Heart right ventricle (tissue), 16 donors: Measurements from ENCODE around the gene DIP2C. TPM values are rescaled to one million over a fixed set of nuclear protein-coding genes. Genes with fewer than 3 reads are reported as not detected.
A peak's percentile ranks its signal among the peaks of the same experiment; 100 is the strongest.
"Not testable (repeated sequence)": the region's sequence is repeated elsewhere in the genome, so short reads cannot be mapped to it uniquely, and the experiment has no call there.

Experiments
- ATAC-seq, 8 donors: fragments of 200-7000 bp; cut with Tn5 transposase; one replicate each; pipeline ENCODE4 v1.9.1; 2020; ENCODE audit warnings: mild to moderate bottlenecking in 8 of 8, moderate library complexity in 8 of 8, moderate number of reproducible peaks in 1 of 8
- DNase-seq, 2 donors: peaks; one replicate each; pipeline ENCODE4 v3.0.0-alpha.2; 2020
- H3K27ac ChIP-seq, 10 donors: fragments of 200-600 bp; sonication (generic) in 2 of 10; one replicate each; pipeline versions ENCODE4 v1.5.0 to v1.8.0; 2020 to 2022; ENCODE audit warnings: mild to moderate bottlenecking in 3 of 10
- H3K27me3 ChIP-seq, 7 donors: fragments of 200-600 bp; one replicate each; pipeline ENCODE4 v1.8.0; 2021 to 2022; ENCODE audit warnings: mild to moderate bottlenecking in 2 of 7
- H3K36me3 ChIP-seq, 9 donors: fragments of 200-600 bp; sonication (generic) in 1 of 9; one replicate each; pipeline versions ENCODE4 v1.5.0 to v1.8.0; 2020 to 2022; ENCODE audit warnings: mild to moderate bottlenecking in 2 of 9
- H3K4me1 ChIP-seq, 9 donors: fragments of 200-600 bp; sonication (generic) in 1 of 9; one replicate each; pipeline versions ENCODE4 v1.5.0 to v1.8.0; 2020 to 2022; ENCODE audit warnings: mild to moderate bottlenecking in 4 of 9
- H3K4me3 ChIP-seq, 10 donors: fragments of 200-600 bp; sonication (generic) in 2 of 10; one replicate each; pipeline versions ENCODE4 v1.5.0 to v1.8.0; 2020 to 2022; ENCODE audit warnings: mild to moderate bottlenecking in 7 of 10, moderate library complexity in 2 of 10
- H3K9me3 ChIP-seq, 11 donors: fragments of 200-600 bp in 10 of 11; sonication (generic) in 2 of 11; one replicate each; pipeline versions ENCODE4 v1.5.0 to v1.8.0; 2013 to 2022; ENCODE audit warnings: mild to moderate bottlenecking in 2 of 11, control low read depth in 1 of 11, moderate library complexity in 1 of 11
- WGBS, 2 donors: extraction: QIAGEN DNeasy Blood & Tissue Kit; methylation state at CpG; one replicate each; pipeline ENCODE4 v1.1.7; 2013; ENCODE audit warnings: inconsistent platforms in 1 of 2; 5-methylcytosine and 5-hydroxymethylcytosine counted together
- intact Hi-C, 10 donors: fragments of 100-400 bp; cut with DNase I; formaldehyde crosslinking; loops; one replicate each; pipeline versions ENCODE4 v1.11.1 to v1.14.2; 2022
- polyA plus RNA-seq, 2 donors: library from polyadenylated mRNA; stranded (reverse); fragments of 200-250 nt; gene quantifications; one replicate each; pipeline ENCODE4 v1.2.3, GENCODE V29; 2013
- total RNA-seq, 10 donors: library from RNA; stranded (reverse); fragmentation: NEBNext Ultra II Directional in 3 of 10; extraction: Animal tissue kit (Norgen Biotek cat#: 25700) in 3 of 10; gene quantifications; one replicate each; pipeline versions ENCODE4 v1.2.1 to v1.2.4, GENCODE V29; 2021 to 2023
- TF ChIP-seq, protein P1 (sequence below), 9 donors: fragments of 200-600 bp; sonication (generic) in 2 of 9; IDR thresholded peaks; one replicate each; pipeline versions ENCODE4 v1.5.0 to v1.8.0; 2021 to 2022; ENCODE audit warnings: antibody characterized with exemption in 9 of 9, mild to moderate bottlenecking in 5 of 9, moderate library complexity in 1 of 9
- donor health status: Arrhythmogenic right ventricular cardiomyopathy.
- donor health status: ischemic (EF 13 %, LVEDD 7.1; RV severe dilation, severe dysfunction).
- donor health status: healthy with polysubstance abuse.
- donor health status: DM: no; HTN: yes; CAD: no.
- donor health status: DM: no; HTN: no; CAD: no.
- donor health status: ischemic (EF 25% LVEDD 6.9; RV normal size, moderate dysfunction).
- donor health status: ischemic (EF 25% LVEDD 5.7; RV mildly dilated, moderate dysfunction).
- donor health status: healthy.
- donor health status: DM: yes; HTN: yes; CAD: no.
- donor health status: Ischemic cardiomyopathy.
- donor health status: ischemic (EF 35%, LVEDD 5.7; RV mildly dilated, moderate dysfunction).
- donor health status: nonischemic (EF 11% LVEDD 7.7; RV severe dilation, severe dysfunction).
- donor health status: DM: yes; HTN: yes; CAD: no.
- donor health status: PGD.
- donor health status: ischemic (EF 29% LVEDD 5.4; RV normal size, mild dysfunction).
- donor health status: nonischemic (EF 23%, LVEDD 6.1; RV moderate dilation, normal function).

DIP2C gene
- total and polyA plus RNA-seq, 12 donors = 7.1 to 48.2 (median 33.7) TPM

DNA sequence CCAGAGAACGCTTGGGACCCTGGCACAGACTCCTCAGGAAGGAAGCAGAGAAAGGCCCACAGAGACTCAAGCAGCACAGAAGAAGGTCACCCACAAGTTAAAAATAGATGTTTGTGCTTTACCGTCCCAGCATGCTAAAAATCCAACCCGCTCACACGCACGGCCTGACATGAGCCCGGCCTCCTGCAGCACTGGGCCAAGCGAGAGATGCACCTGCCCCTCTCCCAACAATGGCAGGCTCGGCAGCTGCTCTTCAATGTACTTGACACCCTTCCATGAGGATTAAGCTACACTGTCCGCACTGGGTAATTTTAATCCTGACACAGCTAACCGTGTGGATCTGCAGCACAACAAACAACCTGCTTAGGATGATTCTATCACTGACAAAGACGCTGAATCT is 9.3 kb downstream of the DIP2C start:
- H3K4me3 ChIP-seq = no peak overlapping the region
- no peaks in the 10 kb centered on the region for H3K36me3 ChIP-seq
- peaks cover 2 to 63% (median 38%) of the 10 kb centered on the region in 9 donors for H3K4me1 ChIP-seq
- ATAC-seq = peak; percentile 47 to 90 (median 86)
- H3K27me3 ChIP-seq = no peaks in the 10 kb centered on the region
- intact Hi-C loops = loop anchor here in 5 of 10 donors (5.0 to 10.0 kb wide), 5 partner anchors 55 to 168 kb away; no protein-coding TSS in a partner anchor
- no peak for DNase-seq
- TF ChIP-seq, protein P1, sequence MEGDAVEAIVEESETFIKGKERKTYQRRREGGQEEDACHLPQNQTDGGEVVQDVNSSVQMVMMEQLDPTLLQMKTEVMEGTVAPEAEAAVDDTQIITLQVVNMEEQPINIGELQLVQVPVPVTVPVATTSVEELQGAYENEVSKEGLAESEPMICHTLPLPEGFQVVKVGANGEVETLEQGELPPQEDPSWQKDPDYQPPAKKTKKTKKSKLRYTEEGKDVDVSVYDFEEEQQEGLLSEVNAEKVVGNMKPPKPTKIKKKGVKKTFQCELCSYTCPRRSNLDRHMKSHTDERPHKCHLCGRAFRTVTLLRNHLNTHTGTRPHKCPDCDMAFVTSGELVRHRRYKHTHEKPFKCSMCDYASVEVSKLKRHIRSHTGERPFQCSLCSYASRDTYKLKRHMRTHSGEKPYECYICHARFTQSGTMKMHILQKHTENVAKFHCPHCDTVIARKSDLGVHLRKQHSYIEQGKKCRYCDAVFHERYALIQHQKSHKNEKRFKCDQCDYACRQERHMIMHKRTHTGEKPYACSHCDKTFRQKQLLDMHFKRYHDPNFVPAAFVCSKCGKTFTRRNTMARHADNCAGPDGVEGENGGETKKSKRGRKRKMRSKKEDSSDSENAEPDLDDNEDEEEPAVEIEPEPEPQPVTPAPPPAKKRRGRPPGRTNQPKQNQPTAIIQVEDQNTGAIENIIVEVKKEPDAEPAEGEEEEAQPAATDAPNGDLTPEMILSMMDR (IDR thresholded peaks at IDR 0.05) = no peak
- 19 to 35% methylated on average over 11 of the region's 11 CpGs for WGBS, 2 donors
- peaks cover 0 to 3% (median 0%) of the 10 kb centered on the region in 11 donors for H3K9me3 ChIP-seq
- H3K27ac ChIP-seq = peak overlapping the region in 7 of 10 donors; percentile 11 to 77 (median 61)

DNA sequence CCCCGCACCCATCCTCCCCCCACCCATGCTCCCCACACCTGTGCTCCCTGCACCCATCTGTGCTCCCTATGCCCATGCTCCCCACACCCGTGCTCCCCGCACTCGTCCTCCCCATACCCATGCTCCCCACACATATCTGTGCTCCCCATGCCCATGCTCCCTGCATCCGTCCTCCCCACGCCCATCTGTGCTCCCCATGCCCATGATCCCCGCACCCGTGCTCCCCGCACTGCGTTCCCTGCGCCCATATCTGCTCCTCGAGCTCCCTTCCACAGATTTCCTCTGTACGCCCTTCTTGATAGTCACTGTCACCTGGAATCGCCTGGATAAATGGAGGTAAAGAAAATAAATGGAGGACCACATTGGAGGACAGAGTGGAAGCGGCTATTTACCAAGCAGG is 9.9 kb downstream of the DIP2C start:
- Histone ChIP-seq H3K36me3 (no peaks in the 10 kb centered on the region), H3K4me1 (peaks cover 2 to 62% (median 38%) of the 10 kb centered on the region in 9 donors), H3K27ac (peak overlapping the region in 7 of 10 donors; percentile 11 to 77 (median 61)), H3K27me3 (no peaks in the 10 kb centered on the region), H3K4me3 (no peak overlapping the region), H3K9me3 (peaks cover 0 to 5% (median 0%) of the 10 kb centered on the region in 11 donors)
- 97 to 98% methylated on average over 15 of the region's 15 CpGs for WGBS, 2 donors
- peak in 2 of 8 donors; percentile 10 to 27 for ATAC-seq
- no peak for DNase-seq
- TF ChIP-seq, protein P1 (IDR thresholded peaks at IDR 0.05) = no peak
- intact Hi-C loops = no loop called here

DNA sequence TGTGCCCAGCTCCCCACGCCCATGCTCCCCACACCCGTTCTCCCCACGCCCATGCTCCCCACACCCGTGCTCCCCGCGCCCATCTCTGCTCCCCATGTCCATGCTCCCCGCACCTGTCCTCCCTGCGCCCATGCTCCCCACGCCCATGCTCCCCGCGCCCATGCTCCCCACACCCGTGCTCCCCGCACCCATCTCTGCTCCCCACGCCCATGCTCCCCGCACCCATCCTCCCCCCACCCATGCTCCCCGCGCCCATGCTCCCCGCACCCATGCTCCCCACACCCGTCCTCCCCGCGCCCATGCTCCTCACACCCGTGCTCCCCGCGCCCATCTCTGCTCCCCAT is 10.8 kb downstream of the DIP2C start:
- H3K4me1 ChIP-seq = peaks cover 2 to 55% (median 29%) of the 10 kb centered on the region in 9 donors
- DNase-seq, H3K36me3 ChIP-seq, H3K27me3 ChIP-seq, H3K4me3 ChIP-seq, ATAC-seq, H3K9me3 ChIP-seq, intact Hi-C loops, H3K27ac ChIP-seq: not testable (repeated sequence)
- 81 to 83% methylated on average over 7 to 10 of the region's 24 CpGs for WGBS, 2 donors

DNA sequence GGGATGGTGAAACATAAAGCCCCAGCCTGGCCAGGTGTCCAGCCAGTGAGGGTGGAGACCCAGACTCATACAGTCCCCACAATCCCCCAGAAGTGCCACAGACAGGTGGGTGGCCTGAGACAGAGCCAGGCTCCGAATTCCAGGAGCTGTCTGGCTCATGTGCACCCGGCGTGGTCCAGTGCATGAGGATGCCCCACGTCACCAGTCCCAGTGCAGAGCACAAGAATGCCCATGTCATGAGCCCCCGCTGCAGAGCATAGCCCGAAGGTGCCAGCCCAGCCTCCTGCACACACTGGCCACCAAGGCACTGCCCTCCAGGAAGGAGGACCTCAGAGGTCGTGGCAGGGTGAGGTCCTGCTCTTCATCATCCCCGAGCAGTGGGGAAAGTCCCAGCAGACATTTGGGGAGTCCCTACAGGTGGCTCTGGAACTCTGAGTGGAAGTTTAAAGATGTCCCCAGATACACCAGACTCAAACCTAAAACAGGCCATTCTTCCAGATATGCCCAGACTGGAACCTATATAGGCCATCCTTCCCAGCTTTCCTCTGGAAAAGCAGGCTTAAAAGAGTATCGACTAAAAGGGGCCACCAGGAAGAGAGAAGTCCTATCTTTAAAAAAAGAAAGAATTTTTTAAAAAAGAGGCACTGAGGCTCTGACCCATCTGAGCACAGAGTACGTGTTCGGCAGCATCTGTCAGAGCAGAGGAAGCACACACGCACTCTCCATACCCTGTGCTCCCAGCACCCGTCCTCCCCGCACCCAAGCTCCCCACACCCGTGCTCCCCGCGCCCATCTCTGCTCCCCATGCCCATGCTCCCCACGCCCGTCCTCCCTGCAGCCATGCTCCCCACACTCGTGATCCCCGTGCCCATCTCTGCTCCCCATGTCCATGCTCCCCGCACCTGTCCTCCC is 11.5 kb downstream of the DIP2C start:
- WGBS, 2 donors = 79 to 85% methylated on average over 22 of the region's 22 CpGs
- ATAC-seq (peak in 4 of 8 donors; percentile 24 to 33 (median 26)), DNase-seq (no peak)
- TF ChIP-seq, protein P1 (IDR thresholded peaks at IDR 0.05) = no peak
- H3K4me1 ChIP-seq = peaks cover 2 to 54% (median 29%) of the 10 kb centered on the region in 9 donors
- H3K4me3 ChIP-seq = no peak overlapping the region
- peaks cover 0 to 10% (median 0%) of the 10 kb centered on the region in 11 donors for H3K9me3 ChIP-seq
- intact Hi-C loops = no loop called here
- H3K36me3 ChIP-seq = no peaks in the 10 kb centered on the region
- no peaks in the 10 kb centered on the region for H3K27me3 ChIP-seq
- peak overlapping the region in 1 of 10 donors; percentile 26 for H3K27ac ChIP-seq
